Suprapubic skin (tissue), 4 donors: ENCODE results near the gene MYO9A.

Experiments used
- CTCF ChIP-seq, 2 donors: fragments of 200-600 bp in 1 of 2; fragments of 450-650 bp in 1 of 2; sonication (generic) in 1 of 2; IDR thresholded peaks; one replicate each; pipeline ENCODE4 v1.5.1; 2016 to 2019; ENCODE audit warnings: antibody characterized with exemption in 2 of 2, mild to moderate bottlenecking in 1 of 2, moderate library complexity in 1 of 2
- EP300 ChIP-seq: sonication (generic); formaldehyde crosslinking; IDR thresholded peaks from one replicate; pipeline ENCODE4 v1.6.1; 2017; ENCODE audit warnings: antibody characterized with exemption
- POLR2A ChIP-seq, 2 donors: fragments of 450-650 bp; IDR thresholded peaks; one replicate each; pipeline ENCODE4 v1.6.1; 2017; ENCODE audit warnings: antibody characterized with exemption in 2 of 2, mild to moderate bottlenecking in 2 of 2, moderate library complexity in 2 of 2
- POLR2AphosphoS5 ChIP-seq, 3 donors: sonication (generic); formaldehyde crosslinking; IDR thresholded peaks; one replicate each; pipeline ENCODE4 v1.6.1; 2017; ENCODE audit warnings: antibody characterized with exemption in 3 of 3

- TF ChIP-seq POLR2A (IDR thresholded peaks at IDR 0.05) (no peak), CTCF (IDR thresholded peaks at IDR 0.05) (no peak), POLR2AphosphoS5 (IDR thresholded peaks at IDR 0.05) (no peak), EP300 (no peak)
Measured at GRCh38 chr15:71971905-71972304, 146.0 kb downstream of the MYO9A start.
